GM19468 (cell line): ENCODE results near the gene SPP2.

Experiments
- ATAC-seq: cut with Tn5 transposase; IDR thresholded peaks from one replicate; pipeline ENCODE4 v1.9.1; 2021; ENCODE audit warnings: mild to moderate bottlenecking, moderate library complexity, moderate number of reproducible peaks; ENCODE audit not compliant: unreplicated experiment; ENCODE audit errors: extremely low read depth

Gene SPP2

DNA sequence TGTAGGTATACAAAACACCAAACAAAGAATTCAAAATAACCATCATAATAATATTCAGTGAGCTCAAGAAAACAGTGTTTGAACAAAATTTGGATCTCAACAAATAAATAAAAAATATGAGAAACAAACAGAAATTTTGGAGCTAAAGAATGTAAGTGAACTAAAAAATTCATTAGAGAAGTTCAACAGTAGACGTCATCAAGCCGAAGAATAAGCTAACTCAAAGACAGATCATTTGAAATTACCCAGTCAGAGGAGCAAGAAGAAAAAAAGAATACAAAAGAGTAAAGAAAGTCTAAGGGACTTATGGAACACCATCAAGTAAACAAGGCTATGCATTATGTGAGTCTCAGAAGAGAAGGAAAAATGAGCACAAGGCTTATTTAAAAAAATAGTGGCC lies 16.6 kb upstream of the SPP2 start:
- ATAC-seq, result no peak

DNA sequence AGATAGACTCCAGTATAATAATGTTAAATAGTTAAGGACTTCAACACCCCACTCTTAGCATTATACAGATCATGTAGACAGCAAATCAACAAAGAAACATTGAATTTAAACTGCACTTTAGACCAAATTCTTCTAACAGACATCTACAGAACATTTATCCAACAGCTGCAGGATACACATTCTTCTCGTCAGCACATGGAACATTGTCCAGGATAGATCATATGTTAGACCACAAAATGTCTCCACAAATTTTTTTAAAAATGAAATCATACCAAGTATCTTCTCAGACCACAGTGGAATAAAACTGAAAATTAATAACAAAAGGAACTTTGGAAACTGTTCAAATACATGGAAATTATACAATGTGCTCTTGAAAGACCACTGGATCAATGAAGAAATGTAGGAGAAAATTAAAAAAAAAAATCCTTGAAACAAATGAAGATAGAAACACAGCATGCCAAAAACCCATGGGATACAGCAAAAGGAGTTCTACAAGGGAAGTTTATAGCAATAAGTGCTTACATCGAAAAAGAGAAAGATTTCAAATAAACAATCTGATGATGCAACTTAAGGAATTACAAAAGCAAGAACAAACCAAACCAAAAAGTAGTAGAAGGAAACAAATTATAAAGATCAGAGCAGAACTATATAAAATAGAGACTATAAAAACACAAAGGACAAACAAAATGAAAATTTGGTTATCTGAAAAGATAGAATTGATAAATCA lies 12.3 kb upstream of the SPP2 start:
- no peak for ATAC-seq

- no peak for ATAC-seq
Observed at GRCh38 chr2:234044157-234044556, 6.3 kb upstream of the SPP2 start.

- ATAC-seq, result no peak
Observed at GRCh38 chr2:234046521-234046920, 4.0 kb upstream of the SPP2 start.

GRCh38 chr2:234047361-234047760 lies 3.1 kb upstream of the SPP2 start:
- ATAC-seq, result no peak

DNA sequence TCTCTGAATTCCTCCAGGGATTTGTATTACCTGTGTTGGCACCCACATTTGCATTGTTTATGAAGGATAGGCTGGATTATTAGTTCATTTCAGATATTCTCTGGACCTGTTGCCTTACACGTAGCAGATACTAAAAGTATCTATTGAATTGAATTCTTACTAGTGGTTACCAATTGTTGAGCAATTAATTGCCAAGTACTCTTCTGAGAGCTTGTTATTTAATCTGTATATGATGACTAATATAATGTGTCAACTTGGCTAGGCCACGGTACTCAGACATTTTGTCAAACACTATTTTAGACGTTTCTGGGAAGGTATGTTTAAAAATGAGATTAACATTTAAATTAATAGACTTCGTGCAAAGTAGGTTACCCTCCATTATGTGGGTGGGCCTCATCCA lies 2.5 kb upstream of the SPP2 start:
- ATAC-seq, result no peak

DNA sequence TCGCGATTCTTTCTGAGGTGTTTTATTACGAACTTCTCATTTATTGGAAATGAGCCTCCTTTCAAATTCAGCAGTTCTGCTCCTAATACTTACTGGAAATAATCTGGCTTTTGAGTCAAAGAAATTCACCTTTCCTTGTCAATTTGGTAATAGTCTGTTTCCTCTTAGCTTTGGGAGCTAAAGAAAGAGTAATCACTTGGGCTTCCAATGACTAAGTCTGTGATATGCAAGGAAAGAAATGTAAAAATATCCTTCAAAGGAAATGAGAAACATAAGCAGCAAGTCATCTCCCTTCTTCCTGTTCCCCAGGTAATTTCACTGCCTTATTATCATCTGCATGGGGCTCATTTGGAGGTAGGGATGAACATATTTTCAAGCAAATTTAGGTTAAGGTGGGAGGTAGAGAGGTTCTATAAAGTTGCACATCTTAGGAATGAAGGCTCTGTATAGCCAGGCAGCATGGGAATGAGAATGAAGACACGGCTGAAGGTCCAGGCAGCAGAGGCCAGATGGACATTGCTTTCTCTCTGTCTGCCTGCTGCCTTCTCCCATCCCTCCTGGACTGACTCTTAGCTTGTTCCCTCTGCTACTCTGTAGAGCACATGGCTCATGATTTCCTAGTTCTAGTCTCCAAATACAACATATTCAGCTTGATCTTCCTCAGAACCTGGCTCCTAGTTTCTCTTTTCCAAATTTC lies 1.0 kb downstream of the SPP2 start:
- ATAC-seq, result no peak

- ATAC-seq, result no peak
Observed at GRCh38 chr2:234058881-234059280, 8.4 kb downstream of the SPP2 start.

GRCh38 chr2:234060236-234060635 lies 9.7 kb downstream of the SPP2 start:
- no peak for ATAC-seq

DNA sequence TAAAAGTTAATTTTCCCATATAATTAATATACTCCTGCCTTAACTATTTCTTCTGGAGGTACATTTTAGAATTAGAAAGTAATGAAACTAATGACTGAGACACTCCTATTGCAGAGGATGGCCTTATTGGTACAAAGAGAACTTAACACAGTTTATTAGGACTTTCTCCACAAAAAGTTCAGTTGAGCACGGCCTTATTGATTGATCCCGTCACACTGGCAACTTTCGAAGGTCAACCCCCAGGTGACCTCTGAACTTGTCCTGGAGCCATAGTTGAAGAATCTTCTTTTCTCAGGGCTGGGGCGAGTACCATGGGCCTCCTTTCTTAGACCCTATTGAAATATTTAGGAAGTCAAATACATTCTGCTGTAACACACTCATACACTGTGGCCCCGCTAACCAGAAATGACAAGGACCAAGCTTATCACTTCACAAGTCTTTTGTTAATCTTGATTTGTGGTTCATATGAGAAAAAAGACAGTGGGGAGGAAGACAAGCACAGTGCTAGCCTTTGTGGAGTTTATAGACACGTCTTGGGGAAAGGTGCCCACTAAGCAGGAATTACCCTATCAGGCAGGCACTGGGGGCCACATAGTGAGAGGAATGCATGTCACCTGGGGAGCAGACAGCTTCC lies 11.2 kb downstream of the SPP2 start:
- ATAC-seq, result no peak

DNA sequence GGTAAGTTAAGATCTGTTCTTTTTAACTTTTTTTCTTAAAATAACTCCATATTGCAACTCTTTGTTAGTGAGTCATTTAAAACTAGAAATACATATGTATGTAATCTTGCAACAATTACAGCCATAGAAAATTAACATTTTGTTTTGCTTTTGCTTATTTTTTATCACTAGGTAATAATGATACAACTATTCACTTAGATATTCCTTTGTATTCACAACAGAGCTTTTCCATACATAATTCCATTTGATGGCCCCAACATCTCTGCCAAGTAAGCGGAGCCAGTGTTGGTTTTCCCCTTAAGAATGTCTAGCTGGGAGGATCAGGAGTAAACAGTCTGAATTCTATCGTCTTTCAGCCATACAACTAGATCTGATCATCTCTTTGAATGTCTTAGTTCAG lies 16.1 kb downstream of the SPP2 start:
- no peak for ATAC-seq

DNA sequence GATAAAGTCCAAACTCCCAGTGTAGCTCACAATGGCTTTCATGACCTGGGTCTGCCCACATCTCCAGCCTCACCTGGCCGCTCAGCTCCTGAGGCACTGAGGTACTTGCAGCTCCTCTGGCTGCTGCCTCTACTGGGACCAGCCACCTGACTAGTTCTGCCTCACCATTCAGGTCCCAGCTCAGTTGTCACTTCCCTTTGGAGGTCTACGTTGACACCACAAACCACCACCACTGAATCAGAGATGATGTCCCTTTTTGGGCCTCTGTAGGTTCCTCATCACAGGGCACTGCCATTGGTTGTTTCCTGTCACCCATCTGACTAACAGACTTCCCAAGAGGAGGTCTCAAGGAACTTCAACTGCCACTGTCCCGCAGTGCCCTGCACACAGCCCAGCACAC lies 21.2 kb downstream of the SPP2 start:
- ATAC-seq, result no peak

- ATAC-seq, result no peak
Observed at GRCh38 chr2:234072454-234072853, 22.0 kb downstream of the SPP2 start.

DNA sequence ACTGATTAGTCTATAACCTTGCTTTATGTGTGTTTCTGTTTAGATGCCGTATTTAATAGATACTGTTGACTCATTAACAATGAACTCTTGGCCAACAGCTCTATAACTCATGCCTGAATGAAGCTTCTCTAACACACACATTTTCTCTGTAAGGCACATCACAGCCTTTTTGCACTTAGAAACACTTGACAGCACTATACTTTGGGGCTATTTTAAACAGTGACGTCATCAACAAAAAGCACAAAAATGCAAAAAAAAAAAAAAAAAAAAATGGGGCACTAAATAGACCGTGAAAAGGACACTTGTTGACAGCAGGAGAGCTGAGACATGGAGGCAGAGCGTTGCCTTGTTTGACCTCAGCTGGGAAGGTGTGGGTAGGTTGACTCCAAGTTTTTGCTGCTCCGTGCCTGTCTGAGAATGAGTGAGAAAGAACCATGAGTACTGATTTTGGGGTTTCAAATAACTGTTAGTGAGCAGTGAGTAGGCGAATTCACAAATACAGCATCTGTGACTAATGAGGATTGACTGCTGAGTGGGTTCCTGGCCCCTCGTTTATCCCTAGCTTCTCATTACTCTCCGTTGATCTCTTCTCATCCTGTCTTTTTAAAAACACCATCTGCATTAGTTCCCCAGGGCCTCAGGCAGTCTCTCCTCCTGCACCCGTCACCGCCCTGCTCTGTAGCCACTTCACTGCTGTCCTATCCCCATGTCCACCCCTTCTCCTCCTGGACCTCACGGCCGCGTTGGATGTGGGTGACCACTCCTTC lies 24.4 kb downstream of the SPP2 start:
- ATAC-seq, result no peak

GRCh38 chr2:234075518-234075915 lies 25.0 kb downstream of the SPP2 start:
- no peak for ATAC-seq

GRCh38 chr2:234075947-234076346 lies 25.4 kb downstream of the SPP2 start:
- no peak for ATAC-seq

DNA sequence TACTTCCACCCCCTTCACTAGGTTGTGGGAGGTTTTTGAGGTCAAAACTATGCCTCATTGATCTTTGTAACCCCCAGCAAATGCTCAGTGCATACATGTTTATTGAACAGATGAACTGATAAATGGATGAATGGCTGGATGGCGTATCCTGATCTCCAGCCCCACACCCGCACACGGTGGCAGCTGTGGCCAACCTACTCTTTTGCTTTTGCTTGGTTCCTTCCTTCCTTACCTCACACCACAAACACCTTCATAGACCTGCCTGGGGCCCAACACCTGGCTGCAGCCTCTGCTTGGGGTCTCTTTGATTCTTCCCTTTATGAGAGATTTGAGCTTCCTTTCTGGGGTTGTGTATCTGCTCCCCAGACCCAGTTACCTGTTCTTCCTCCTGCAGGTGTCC lies 25.9 kb downstream of the SPP2 start:
- ATAC-seq, result no peak

DNA sequence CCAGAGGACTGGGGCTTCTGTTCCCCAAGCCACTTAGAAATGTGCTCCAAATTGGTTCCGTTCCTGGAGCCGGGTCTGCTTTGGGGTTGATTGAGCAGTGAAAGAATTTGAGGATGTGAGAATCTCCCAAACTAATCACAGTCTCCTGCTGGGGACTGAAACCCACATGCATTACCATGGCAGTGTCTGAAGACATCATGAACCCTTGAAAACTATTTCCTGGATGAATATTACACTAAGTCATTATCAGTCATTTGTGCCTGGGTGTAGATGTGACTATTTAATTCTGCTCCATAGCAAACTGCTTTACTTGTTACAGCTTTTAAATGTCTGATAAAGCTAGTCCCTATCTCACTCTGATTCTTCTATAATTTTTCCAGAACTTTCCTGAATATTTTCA lies 27.6 kb downstream of the SPP2 start:
- ATAC-seq, result no peak

DNA sequence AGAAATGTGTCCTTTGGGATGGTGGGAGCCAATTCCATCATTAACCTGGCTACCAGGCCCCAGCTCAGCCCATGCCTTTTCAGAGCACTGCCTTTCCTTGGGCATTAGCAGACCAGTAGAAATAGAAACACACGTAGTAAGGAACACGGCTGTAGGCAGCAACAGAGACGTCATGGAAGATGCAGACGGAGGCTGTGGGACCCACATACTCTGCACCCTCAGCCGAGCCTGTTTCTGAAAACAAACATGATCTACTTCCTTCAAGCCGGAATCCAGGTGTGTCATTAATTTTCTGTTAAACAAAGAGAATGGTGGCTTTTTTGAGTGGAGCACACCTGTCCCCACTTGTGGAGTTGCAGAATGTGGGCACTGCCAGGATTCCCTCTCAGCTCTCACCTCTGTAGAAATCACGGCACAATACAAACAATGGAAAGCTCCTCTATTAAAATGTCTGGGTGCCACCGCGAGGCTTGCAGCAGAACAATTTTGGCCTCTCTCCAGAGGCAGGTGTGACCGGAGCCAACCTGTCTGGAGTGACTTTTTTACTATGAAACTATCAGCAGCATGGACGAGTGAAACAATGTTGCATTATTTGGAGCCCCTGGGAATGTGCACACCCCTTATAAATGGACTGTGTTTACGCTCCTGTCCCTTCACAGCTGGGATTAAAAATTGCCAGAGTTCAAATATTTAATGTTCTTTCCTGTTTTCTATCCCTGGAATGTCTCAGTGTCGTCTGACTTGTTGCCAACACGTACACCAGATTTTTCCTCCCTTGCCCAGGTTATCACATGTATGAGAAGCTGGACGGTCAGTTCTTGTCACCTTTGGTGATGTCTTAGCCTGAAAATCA lies 31.7 kb downstream of the SPP2 start:
- ATAC-seq, result no peak
